ENCODE measurements around the gene GATD1.
A peak's percentile ranks its signal among the peaks of the same experiment; 100 is the strongest.

The GATD1 gene

DNA sequence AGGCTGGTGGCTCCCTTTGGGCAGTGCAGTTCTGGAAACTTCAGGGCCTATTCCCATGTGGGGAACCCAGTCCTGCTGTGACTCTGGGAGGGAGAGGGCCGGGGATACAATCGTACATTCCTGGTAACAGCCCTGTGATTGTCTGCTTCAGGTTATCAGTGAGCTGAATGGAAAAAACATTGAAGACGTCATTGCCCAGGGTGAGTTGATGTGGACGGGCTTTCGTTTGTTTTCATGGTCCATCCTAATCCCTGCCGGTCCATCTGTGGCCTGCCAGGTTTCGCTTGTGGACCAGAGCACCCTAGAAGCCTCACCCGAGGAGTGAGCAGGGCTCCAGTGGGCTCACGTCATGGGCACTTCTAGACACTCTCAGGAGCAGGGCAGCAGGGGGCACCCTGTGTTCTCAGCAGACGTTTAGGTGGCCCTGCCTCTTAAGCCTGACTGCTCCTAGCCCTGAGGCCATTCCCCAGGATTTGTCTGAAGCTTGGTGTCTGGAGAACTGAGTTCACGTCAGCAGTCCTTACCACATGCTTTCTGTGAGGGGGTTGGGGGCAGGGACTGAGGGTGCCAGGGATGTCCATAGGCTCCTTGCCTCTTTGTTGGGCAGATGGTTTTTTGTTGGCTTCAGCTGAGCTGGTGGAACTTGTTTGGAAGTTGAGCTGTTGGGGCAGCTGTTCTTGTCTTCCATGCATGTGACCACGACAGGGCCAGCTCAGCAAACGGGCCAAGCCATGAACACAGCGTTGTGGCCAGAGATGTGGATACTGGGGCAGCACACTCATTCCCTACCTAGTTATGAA is 34.4 kb upstream of the GATD1 start:
- peak overlapping the region; percentile 98 for H3K9ac ChIP-seq (ENCODE audit: insufficient read length, low read depth)
- H3K9me3 ChIP-seq (ENCODE audit: insufficient read depth, low read length): no peaks in the 10 kb centered on the region
- no peak for TF ChIP-seq YY1 (IDR thresholded peaks at IDR 0.05; ENCODE audit: insufficient read depth, insufficient read length)
- TF ChIP-seq SUZ12 (IDR thresholded peaks at IDR 0.05; ENCODE audit: extremely low read depth, insufficient read depth, insufficient read length): no peak
- TF ChIP-seq ZNF274 (IDR thresholded peaks at IDR 0.05; ENCODE audit: low read depth, low read length): no peak
- H3K4me1 ChIP-seq (ENCODE audit: insufficient read depth, insufficient read length): peaks cover 12% of the 10 kb centered on the region
- DNase-seq (ENCODE audit: low read depth, low spot score): no peak
- no peaks in the 10 kb centered on the region for H3K27me3 ChIP-seq (ENCODE audit: insufficient read depth, insufficient read length)
- peak overlapping the region; percentile 98 for H3K4me3 ChIP-seq (ENCODE audit: insufficient read length, low read depth)
- peaks cover 56% of the 10 kb centered on the region for H3K36me3 ChIP-seq (ENCODE audit: insufficient read depth, insufficient read length, low read length)

DNA sequence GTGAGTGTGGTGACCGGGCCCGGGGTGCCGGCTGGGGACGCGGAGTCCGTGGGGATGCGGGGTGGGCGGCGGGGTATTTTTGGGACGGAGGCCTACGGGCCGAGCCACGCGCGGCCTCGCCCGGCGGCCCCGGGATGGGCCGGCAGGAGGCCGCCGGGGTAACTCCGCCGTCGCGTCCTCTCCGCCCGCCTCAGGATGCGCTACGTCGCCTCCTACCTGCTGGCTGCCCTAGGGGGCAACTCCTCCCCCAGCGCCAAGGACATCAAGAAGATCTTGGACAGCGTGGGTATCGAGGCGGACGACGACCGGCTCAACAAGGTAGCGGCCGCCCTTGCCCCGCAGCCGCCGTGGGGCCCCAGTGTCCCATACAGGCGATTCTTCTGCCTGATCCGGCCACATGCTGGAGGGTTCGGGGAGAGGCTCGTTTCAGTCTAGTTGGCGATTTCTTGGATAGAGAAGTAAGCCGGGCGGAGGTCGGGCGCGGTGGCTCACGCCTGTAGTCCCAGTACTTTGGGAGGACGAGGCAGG is 32.8 kb upstream of the GATD1 start:
- peaks cover 9% of the 10 kb centered on the region for H3K4me1 ChIP-seq (ENCODE audit: insufficient read depth, insufficient read length)
- H3K36me3 ChIP-seq (ENCODE audit: insufficient read depth, insufficient read length, low read length): peaks cover 49% of the 10 kb centered on the region

DNA sequence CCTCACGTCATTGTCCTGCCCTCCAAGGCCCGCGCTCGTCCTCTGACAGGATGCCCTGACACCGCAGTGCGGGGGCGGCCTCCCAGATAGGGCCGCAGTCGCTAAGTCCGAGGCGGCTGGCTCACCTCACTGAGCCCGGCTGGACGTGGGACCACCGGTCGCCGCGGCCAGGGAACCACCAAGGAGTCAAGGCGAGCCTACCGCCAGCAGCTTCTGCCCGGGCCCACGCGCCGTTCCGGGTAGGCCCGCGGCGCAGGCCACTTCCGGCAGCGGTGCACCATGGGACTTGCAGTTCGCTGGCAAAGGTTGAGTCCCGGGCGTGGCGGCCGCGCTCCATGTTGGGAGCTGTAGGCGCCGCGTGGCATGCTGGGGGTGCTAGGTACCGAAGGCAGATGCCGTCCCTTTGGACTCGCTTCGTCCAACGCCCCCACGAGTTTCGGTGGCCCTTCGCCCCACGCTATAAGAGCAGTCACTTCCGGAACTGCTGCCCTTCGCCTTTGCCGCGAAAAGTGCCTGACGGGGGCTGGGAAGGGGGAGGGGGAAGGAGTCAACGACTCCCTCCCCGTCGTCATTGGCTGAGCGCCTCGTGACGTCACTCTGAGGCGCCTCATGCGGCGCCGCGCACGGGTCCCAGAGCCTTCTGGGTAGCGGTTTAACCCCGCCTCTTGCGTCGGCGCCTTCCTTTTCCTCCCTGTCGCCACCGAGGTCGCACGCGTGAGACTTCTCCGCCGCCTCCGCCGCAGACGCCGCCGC is 32.2 kb upstream of the GATD1 start, which contains the start of gene RPLP2:
Gene RPLP2, plus strand, starts transcription at position 681 of the 753 bp plus-strand sequence. CDS start 268 bp downstream, outside the sequence.
- peak within 1 kb of the TSS; percentile 98 for H3K9ac ChIP-seq (ENCODE audit: insufficient read length, low read depth)
- H3K36me3 ChIP-seq (ENCODE audit: insufficient read depth, insufficient read length, low read length): peaks cover 43% of the 10 kb centered on the region
- no peaks in the 10 kb centered on the region for H3K27me3 ChIP-seq (ENCODE audit: insufficient read depth, insufficient read length)
- no peak for TF ChIP-seq SUZ12 (IDR thresholded peaks at IDR 0.05; ENCODE audit: extremely low read depth, insufficient read depth, insufficient read length)
- H3K4me3 ChIP-seq (ENCODE audit: insufficient read length, low read depth): peak within 1 kb of the TSS; percentile 98
- peaks cover 12% of the 10 kb centered on the region for H3K4me1 ChIP-seq (ENCODE audit: insufficient read depth, insufficient read length)
- peak; percentile 96 for DNase-seq (ENCODE audit: low read depth, low spot score)
- H3K9me3 ChIP-seq (ENCODE audit: insufficient read depth, low read length): no peaks in the 10 kb centered on the region

More for the DNA sequence above, 32.8 kb upstream of the GATD1 start:
- TF ChIP-seq YY1 (IDR thresholded peaks at IDR 0.05; ENCODE audit: insufficient read depth, insufficient read length) (no peak), SUZ12 (IDR thresholded peaks at IDR 0.05; ENCODE audit: extremely low read depth, insufficient read depth, insufficient read length) (no peak), ZNF274 (IDR thresholded peaks at IDR 0.05; ENCODE audit: low read depth, low read length) (no peak)
- DNase-seq (ENCODE audit: low read depth, low spot score): no peak
- no peaks in the 10 kb centered on the region for H3K9me3 ChIP-seq (ENCODE audit: insufficient read depth, low read length)
- H3K27me3 ChIP-seq (ENCODE audit: insufficient read depth, insufficient read length): no peaks in the 10 kb centered on the region
- peak overlapping the region; percentile 98 for H3K4me3 ChIP-seq (ENCODE audit: insufficient read length, low read depth)
- peak overlapping the region; percentile 98 for H3K9ac ChIP-seq (ENCODE audit: insufficient read length, low read depth)

DNA sequence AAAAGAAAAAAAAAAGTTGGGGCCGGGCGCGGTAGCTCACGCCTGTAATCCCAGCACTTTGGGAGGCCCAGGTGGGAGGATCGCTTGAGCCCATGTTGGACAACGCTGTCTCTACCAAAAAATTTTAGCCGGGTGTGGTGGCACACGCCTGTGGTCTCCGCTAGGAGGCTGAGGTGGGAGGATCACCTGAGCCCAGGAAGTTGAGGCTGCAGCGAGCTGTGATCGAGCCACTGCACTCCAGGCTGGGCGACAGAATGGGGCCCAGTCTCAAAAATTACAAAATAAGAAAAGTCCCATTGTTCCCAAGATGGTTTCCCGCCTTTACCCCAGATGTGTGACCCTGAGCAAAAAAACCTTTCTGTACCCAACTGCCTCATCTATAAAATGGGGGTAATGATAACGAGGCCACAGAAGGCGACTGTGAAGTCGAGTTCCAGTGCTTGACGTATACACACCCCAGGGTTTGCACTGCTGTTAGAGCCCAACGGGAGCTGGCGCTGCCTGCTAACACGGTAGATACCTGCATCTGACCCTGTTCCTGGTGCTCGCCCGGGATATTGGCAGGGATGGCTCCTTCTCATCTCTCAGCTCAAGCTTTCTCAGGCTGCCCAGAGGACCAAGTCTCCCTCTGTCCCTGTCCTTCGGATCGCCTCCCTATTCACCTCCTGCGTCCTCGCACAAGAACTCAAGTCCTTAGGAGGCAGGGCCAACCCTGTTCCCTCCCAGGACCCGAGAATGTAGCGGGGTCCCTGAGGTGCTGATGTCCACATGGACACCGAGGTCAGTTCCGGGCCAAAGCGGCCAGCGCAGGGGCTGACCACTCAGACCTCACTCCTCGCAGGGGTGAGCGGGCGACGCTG is 31.4 kb upstream of the GATD1 start:
- no peaks in the 10 kb centered on the region for H3K9me3 ChIP-seq (ENCODE audit: insufficient read depth, low read length)
- H3K36me3 ChIP-seq (ENCODE audit: insufficient read depth, insufficient read length, low read length): peaks cover 41% of the 10 kb centered on the region
- TF ChIP-seq YY1 (IDR thresholded peaks at IDR 0.05; ENCODE audit: insufficient read depth, insufficient read length) (no peak), ZNF274 (IDR thresholded peaks at IDR 0.05; ENCODE audit: low read depth, low read length) (no peak), SUZ12 (IDR thresholded peaks at IDR 0.05; ENCODE audit: extremely low read depth, insufficient read depth, insufficient read length) (no peak)
- H3K4me1 ChIP-seq (ENCODE audit: insufficient read depth, insufficient read length): peaks cover 20% of the 10 kb centered on the region
- DNase-seq (ENCODE audit: low read depth, low spot score): no peak
- H3K9ac ChIP-seq (ENCODE audit: insufficient read length, low read depth): peak overlapping the region; percentile 98
- peak overlapping the region; percentile 98 for H3K4me3 ChIP-seq (ENCODE audit: insufficient read length, low read depth)
- no peaks in the 10 kb centered on the region for H3K27me3 ChIP-seq (ENCODE audit: insufficient read depth, insufficient read length)

DNA sequence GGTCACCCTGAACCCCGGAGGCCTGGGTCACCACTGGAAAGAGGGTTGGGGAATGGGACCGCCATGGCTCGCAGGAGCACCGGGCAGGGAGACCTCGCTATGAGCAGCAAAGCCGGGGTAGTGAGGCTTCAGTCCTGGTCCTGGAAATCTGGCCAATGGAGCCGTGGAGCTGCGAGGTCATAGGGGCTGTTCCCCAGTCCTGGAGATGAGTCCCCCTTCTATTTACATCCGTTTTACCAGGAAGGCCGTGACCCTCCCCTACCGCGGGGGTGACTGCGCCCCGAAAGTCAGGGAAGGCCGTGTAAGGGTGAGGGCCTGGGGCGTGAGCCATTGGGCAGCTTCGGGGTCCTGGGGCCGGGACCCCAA is 27.3 kb upstream of the GATD1 start:
- Histone ChIP-seq H3K9me3 (ENCODE audit: insufficient read depth, low read length) (no peaks in the 10 kb centered on the region), H3K27me3 (ENCODE audit: insufficient read depth, insufficient read length) (no peaks in the 10 kb centered on the region), H3K4me1 (ENCODE audit: insufficient read depth, insufficient read length) (peaks cover 21% of the 10 kb centered on the region), H3K9ac (ENCODE audit: insufficient read length, low read depth) (peak overlapping the region; percentile 96), H3K4me3 (ENCODE audit: insufficient read length, low read depth) (peak overlapping the region; percentile 75), H3K36me3 (ENCODE audit: insufficient read depth, insufficient read length, low read length) (peaks cover 44% of the 10 kb centered on the region)
- TF ChIP-seq ZNF274 (IDR thresholded peaks at IDR 0.05; ENCODE audit: low read depth, low read length) (no peak), YY1 (IDR thresholded peaks at IDR 0.05; ENCODE audit: insufficient read depth, insufficient read length) (no peak), SUZ12 (IDR thresholded peaks at IDR 0.05; ENCODE audit: extremely low read depth, insufficient read depth, insufficient read length) (no peak)
- no peak for DNase-seq (ENCODE audit: low read depth, low spot score)

DNA sequence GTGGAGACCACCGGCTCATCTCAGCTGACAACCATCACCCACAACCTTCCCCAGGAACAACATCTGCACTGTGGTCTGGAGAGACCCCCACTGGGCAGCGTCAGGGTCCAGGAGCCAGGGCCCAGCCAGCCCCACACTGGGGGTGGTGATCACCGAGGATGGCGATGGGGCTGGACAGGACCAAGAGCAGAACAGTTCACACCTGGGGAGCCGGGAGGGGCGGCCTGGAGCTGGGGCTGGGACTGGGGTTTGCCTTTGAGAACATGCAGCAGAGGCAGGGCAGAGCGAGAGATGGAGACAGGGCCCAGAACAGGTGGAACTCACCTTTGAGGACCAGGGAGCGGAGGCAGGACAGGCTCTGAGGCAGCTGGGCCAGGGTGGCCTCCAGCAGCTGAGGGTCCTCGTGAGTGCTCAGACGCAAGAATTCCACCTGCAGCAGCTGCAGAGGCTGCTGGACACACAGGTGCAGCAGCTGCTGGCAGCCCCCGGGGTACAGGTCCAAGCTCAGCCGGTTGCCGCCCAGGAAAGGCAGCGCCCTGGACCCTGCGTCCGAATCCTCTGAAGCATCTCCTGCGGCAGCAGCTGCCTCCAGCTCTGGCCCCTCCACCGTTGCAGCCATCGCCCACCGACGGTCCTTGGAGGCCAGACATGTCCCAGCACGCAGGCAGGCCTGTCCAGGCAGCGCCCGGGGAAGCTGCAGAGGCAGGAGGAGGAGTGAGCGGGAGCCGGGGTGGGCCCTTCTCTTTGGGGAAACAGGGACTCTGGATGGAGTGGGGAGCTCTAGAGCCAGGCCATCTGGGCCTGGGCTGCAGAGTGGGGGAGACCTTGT is 26.7 kb upstream of the GATD1 start:
- no peak for TF ChIP-seq SUZ12 (IDR thresholded peaks at IDR 0.05; ENCODE audit: extremely low read depth, insufficient read depth, insufficient read length)
- TF ChIP-seq YY1 (IDR thresholded peaks at IDR 0.05; ENCODE audit: insufficient read depth, insufficient read length): no peak
- no peak for TF ChIP-seq ZNF274 (IDR thresholded peaks at IDR 0.05; ENCODE audit: low read depth, low read length)
- Histone ChIP-seq H3K4me1 (ENCODE audit: insufficient read depth, insufficient read length) (peaks cover 25% of the 10 kb centered on the region), H3K36me3 (ENCODE audit: insufficient read depth, insufficient read length, low read length) (peaks cover 50% of the 10 kb centered on the region), H3K9me3 (ENCODE audit: insufficient read depth, low read length) (no peaks in the 10 kb centered on the region), H3K9ac (ENCODE audit: insufficient read length, low read depth) (peak overlapping the region; percentile 96), H3K4me3 (ENCODE audit: insufficient read length, low read depth) (peak overlapping the region; percentile 75), H3K27me3 (ENCODE audit: insufficient read depth, insufficient read length) (no peaks in the 10 kb centered on the region)
- no peak for DNase-seq (ENCODE audit: low read depth, low spot score)

All from NT2/D1 (cell line).